SK-N-SH (cell line): Measurements from ENCODE around the gene ZSCAN12. TPM values are rescaled to one million over a fixed set of nuclear protein-coding genes. Genes with fewer than 3 reads are reported as not detected.
"Not testable (repeated sequence)": the region's sequence is repeated elsewhere in the genome, so short reads cannot be mapped to it uniquely, and the experiment has no call there.

ENCODE experiments used
- CTCF ChIA-PET: fragments of 300-600, 350-600 bp; formaldehyde crosslinking; extraction: SDS; loops from one replicate; lab custom pipeline; 2021; lab: Yijun Ruan, JAX
- POLR2A ChIA-PET: fragments of 350-600 bp; sonication (Branson Sonifier 250); formaldehyde crosslinking; extraction: SDS; loops from one replicate; lab custom pipeline; 2020; ENCODE audit warnings: antibody characterized with exemption, inconsistent platforms; lab: Yijun Ruan, JAX
- DNase-seq: peaks from one replicate; pipeline ENCODE4 v3.0.0; 2012
- H2AFZ ChIP-seq: fragments of 200-600 bp; sonication (generic); 2 replicates; pipeline ENCODE4 v1.8.1; 2016; ENCODE audit warnings: antibody characterized with exemption, mild to moderate bottlenecking, low read depth
- H3F3A ChIP-seq: fragments of 200-600 bp; sonication (generic); replicated peaks from 2 replicates; pipeline ENCODE3; 2016; ENCODE audit warnings: antibody characterized with exemption, mild to moderate bottlenecking; ENCODE audit not compliant: insufficient read depth
- H3K27ac ChIP-seq, 2 experiments: fragments of 200-500 bp in 1 of 2; fragments of 200-600 bp in 1 of 2; sonication (Bioruptor generic) in 1 of 2; sonication (generic), shearing (Covaris generic) in 1 of 2; 2 replicates each; pipeline versions ENCODE4 v1.5.1 to v1.6.1; 2014 to 2016; ENCODE audit warnings: low read depth in 2 of 2, inconsistent platforms in 1 of 2, low read length in 1 of 2, mild to moderate bottlenecking in 1 of 2, mixed read lengths in 1 of 2
- H3K27me3 ChIP-seq: fragments of 200-600 bp; sonication (generic), shearing (Covaris generic); 2 replicates; pipeline ENCODE4 v1.6.1; 2016; ENCODE audit warnings: mixed run types; ENCODE audit not compliant: insufficient read depth
- H3K36me3 ChIP-seq, 2 experiments: fragments of 200-500 bp in 1 of 2; fragments of 200-600 bp in 1 of 2; sonication (Bioruptor generic) in 1 of 2; sonication (generic) in 1 of 2; replicated peaks in 1 of 2; 2 replicates each; pipeline versions ENCODE3 to v1.5.1; 2014 to 2016; ENCODE audit warnings: low read length in 1 of 2, mild to moderate bottlenecking in 1 of 2; ENCODE audit not compliant: insufficient read depth in 2 of 2, control insufficient read depth in 1 of 2
- H3K4me1 ChIP-seq, 2 experiments: fragments of 200-500 bp in 1 of 2; fragments of 200-600 bp in 1 of 2; sonication (Bioruptor generic) in 1 of 2; sonication (generic), shearing (Covaris generic) in 1 of 2; 2 replicates each; pipeline versions ENCODE4 v1.5.1 to v1.6.1; 2014 to 2016; ENCODE audit warnings: low read depth in 1 of 2, low read length in 1 of 2, mixed run types in 1 of 2; ENCODE audit not compliant: insufficient read depth in 2 of 2, control insufficient read depth in 1 of 2
- H3K4me2 ChIP-seq: fragments of 200-600 bp; sonication (generic), shearing (Covaris generic); 2 replicates; pipeline ENCODE4 v1.6.1; 2017; ENCODE audit warnings: mixed run types
- H3K4me3 ChIP-seq, 2 experiments: fragments of 200-500 bp in 1 of 2; fragments of 200-600 bp in 1 of 2; sonication (Bioruptor generic) in 1 of 2; sonication (generic), shearing (Covaris generic) in 1 of 2; 2 replicates each; pipeline versions ENCODE4 v1.5.1 to v1.8.1; 2014 to 2016; ENCODE audit warnings: low read depth in 2 of 2, inconsistent platforms in 1 of 2, low read length in 1 of 2, mild to moderate bottlenecking in 1 of 2, mixed read lengths in 1 of 2, moderate library complexity in 1 of 2
- H3K79me2 ChIP-seq: fragments of 200-600 bp; sonication (generic); 2 replicates; pipeline ENCODE4 v1.8.1; 2017; ENCODE audit warnings: mild to moderate bottlenecking; ENCODE audit not compliant: insufficient read depth
- H3K9ac ChIP-seq: fragments of 200-600 bp; sonication (generic); 2 replicates; pipeline ENCODE4 v1.6.1; 2017; ENCODE audit warnings: mixed run types
- H3K9me2 ChIP-seq: fragments of 200-600 bp; sonication (generic); 2 replicates; pipeline ENCODE4 v1.6.1; 2017; ENCODE audit warnings: mixed run types
- H3K9me3 ChIP-seq: fragments of 200-600 bp; sonication (generic); 2 replicates; pipeline ENCODE4 v1.6.1; 2017; ENCODE audit warnings: mixed run types, mild to moderate bottlenecking, moderate library complexity
- H4K20me1 ChIP-seq: fragments of 200-600 bp; sonication (generic); 2 replicates; pipeline ENCODE4 v1.6.1; 2017; ENCODE audit warnings: mild to moderate bottlenecking, mixed run types; ENCODE audit not compliant: insufficient read depth
- ELF1 ChIP-seq: IDR thresholded peaks from 2 replicates; pipeline ENCODE4 v1.4.0; 2012
- EP300 ChIP-seq, 2 experiments: IDR thresholded peaks; 2 replicates each; pipeline versions ENCODE4 v1.4.0 to v1.6.1; 2012; ENCODE audit warnings: borderline replicate concordance in 1 of 2, low read depth in 1 of 2, low read length in 1 of 2
- IRF3 ChIP-seq: fragments of 150-350 bp; IDR thresholded peaks from 2 replicates; pipeline ENCODE4 v1.6.1; 2016; ENCODE audit warnings: mild to moderate bottlenecking, low read depth, low read length
- MEF2A ChIP-seq: IDR thresholded peaks from 2 replicates; pipeline ENCODE4 v1.4.0; 2012; ENCODE audit warnings: low read depth, borderline replicate concordance
- NFIC ChIP-seq: IDR thresholded peaks from 2 replicates; pipeline ENCODE4 v1.4.0; 2012; ENCODE audit warnings: borderline replicate concordance
- NRF1 ChIP-seq: IDR thresholded peaks from 2 replicates; pipeline ENCODE4 v1.6.1; 2012; ENCODE audit warnings: low read depth, mild to moderate bottlenecking, low read length
- POLR2AphosphoS5 ChIP-seq: IDR thresholded peaks from 2 replicates; pipeline ENCODE4 v1.6.1; 2012; ENCODE audit warnings: low read depth, low read length
- RCOR1 ChIP-seq: fragments of 150-350 bp; IDR thresholded peaks from 2 replicates; pipeline ENCODE4 v1.6.1; 2017; ENCODE audit warnings: antibody characterized with exemption, low read length
- RXRA ChIP-seq: IDR thresholded peaks from 2 replicates; pipeline ENCODE4 v1.4.0; 2012; ENCODE audit warnings: low read depth, mild to moderate bottlenecking, borderline replicate concordance
- USF1 ChIP-seq: IDR thresholded peaks from 2 replicates; pipeline ENCODE4 v1.4.0; 2012; ENCODE audit warnings: low read depth, borderline replicate concordance
- USF2 ChIP-seq: fragments of 150-350 bp; IDR thresholded peaks from 2 replicates; pipeline ENCODE4 v1.6.1; 2017; ENCODE audit warnings: antibody characterized with exemption, low read length, low read depth, borderline replicate concordance
- WGBS: methylation state at CpG from one replicate; pipeline ENCODE4 v1.1.6; 2017; ENCODE audit warnings: low lambda C conversion rate; 5-methylcytosine and 5-hydroxymethylcytosine counted together
- polyA plus RNA-seq, 3 experiments: library from polyadenylated mRNA; depleted of rRNA; stranded (reverse); fragments of >200 nt; gene quantifications; 2 replicates each; pipeline ENCODE4 v1.2.3, GENCODE V29; 2012
- TF ChIP-seq, protein P1 (sequence below): fragments of 200-600 bp; sonication (generic); IDR thresholded peaks from 2 replicates; pipeline ENCODE4 v1.6.1; 2017; ENCODE audit warnings: antibody characterized with exemption, mild to moderate bottlenecking, moderate library complexity
- TF ChIP-seq, protein P2 (sequence below): IDR thresholded peaks from 2 replicates; pipeline ENCODE4; 2012

ZSCAN12 gene
- polyA plus RNA-seq, 1 of the 3 experiments (the other 2 are of a cell fraction), result 1.6 TPM

DNA sequence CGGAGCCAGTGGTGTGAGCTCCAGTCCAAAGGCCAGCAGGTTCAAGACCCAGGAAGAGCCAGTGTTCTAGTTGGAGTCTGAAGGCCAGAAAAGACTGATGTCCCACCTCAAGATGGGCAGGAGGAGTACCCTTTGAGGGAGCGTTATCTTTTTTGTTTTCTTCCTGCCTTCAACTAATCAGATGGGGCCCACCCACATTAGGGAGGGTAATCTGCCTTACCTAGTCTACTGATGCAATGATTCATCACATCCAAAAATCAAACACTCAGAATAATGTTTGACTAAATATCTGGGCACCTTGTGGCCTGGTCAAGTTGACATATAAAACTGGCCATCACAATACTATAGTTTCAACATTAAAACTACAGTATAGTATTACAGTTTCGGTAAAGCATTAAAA lies 30.1 kb downstream of the ZSCAN12 start:
- H3K4me2 ChIP-seq, result no peak overlapping the region
- ChIA-PET CTCF (no interaction called here), POLR2A (no interaction called here)
- no peaks in the 10 kb centered on the region for H3K9me2 ChIP-seq
- no peaks in the 10 kb centered on the region for H3K79me2 ChIP-seq
- WGBS, result 95% methylated on average over 3 of the region's 3 CpGs
- H3K27ac ChIP-seq, result no peak overlapping the region
- no peak for DNase-seq
- no peak overlapping the region for H3K4me3 ChIP-seq
- no peak overlapping the region for H2AFZ ChIP-seq
- no peaks in the 10 kb centered on the region for H3K9me3 ChIP-seq
- no peaks in the 10 kb centered on the region for H4K20me1 ChIP-seq
- peaks cover 11% of the 10 kb centered on the region in 2 experiments for H3K36me3 ChIP-seq
- H3K27me3 ChIP-seq, result no peaks in the 10 kb centered on the region
- TF ChIP-seq USF1 (no peak), EP300 (IDR thresholded peaks at IDR 0.05; ENCODE audit: borderline replicate concordance in 1 of 2, low read depth in 1 of 2, low read length in 1 of 2) (no peak), IRF3 (no peak), MEF2A (no peak), NFIC (no peak), RCOR1 (no peak)
- TF ChIP-seq, protein P1, sequence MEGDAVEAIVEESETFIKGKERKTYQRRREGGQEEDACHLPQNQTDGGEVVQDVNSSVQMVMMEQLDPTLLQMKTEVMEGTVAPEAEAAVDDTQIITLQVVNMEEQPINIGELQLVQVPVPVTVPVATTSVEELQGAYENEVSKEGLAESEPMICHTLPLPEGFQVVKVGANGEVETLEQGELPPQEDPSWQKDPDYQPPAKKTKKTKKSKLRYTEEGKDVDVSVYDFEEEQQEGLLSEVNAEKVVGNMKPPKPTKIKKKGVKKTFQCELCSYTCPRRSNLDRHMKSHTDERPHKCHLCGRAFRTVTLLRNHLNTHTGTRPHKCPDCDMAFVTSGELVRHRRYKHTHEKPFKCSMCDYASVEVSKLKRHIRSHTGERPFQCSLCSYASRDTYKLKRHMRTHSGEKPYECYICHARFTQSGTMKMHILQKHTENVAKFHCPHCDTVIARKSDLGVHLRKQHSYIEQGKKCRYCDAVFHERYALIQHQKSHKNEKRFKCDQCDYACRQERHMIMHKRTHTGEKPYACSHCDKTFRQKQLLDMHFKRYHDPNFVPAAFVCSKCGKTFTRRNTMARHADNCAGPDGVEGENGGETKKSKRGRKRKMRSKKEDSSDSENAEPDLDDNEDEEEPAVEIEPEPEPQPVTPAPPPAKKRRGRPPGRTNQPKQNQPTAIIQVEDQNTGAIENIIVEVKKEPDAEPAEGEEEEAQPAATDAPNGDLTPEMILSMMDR, result no peak
- TF ChIP-seq, protein P2, sequence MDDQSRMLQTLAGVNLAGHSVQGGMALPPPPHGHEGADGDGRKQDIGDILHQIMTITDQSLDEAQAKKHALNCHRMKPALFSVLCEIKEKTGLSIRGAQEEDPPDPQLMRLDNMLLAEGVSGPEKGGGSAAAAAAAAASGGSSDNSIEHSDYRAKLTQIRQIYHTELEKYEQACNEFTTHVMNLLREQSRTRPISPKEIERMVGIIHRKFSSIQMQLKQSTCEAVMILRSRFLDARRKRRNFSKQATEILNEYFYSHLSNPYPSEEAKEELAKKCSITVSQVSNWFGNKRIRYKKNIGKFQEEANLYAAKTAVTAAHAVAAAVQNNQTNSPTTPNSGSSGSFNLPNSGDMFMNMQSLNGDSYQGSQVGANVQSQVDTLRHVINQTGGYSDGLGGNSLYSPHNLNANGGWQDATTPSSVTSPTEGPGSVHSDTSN, result no peak
- TF ChIP-seq, all 33 proteins: peak for 0
- no peaks in the 10 kb centered on the region for H3K4me1 ChIP-seq
- H3F3A ChIP-seq, result peaks cover 8% of the 10 kb centered on the region
- H3K9ac ChIP-seq, result no peak overlapping the region

GRCh38 chr6:28368522-28368921 lies 31.0 kb downstream of the ZSCAN12 start:
- Histone ChIP-seq H3K9ac (no peak overlapping the region), H3K4me1 (no peaks in the 10 kb centered on the region), H3K9me2 (no peaks in the 10 kb centered on the region), H2AFZ (no peak overlapping the region), H3F3A (peaks cover 8% of the 10 kb centered on the region), H3K36me3 (peaks cover 11% of the 10 kb centered on the region in 2 experiments), H3K27ac (no peak overlapping the region), H4K20me1 (no peaks in the 10 kb centered on the region), H3K9me3 (no peaks in the 10 kb centered on the region), H3K79me2 (no peaks in the 10 kb centered on the region), H3K4me2 (no peak overlapping the region), H3K27me3 (no peaks in the 10 kb centered on the region), H3K4me3 (no peak overlapping the region)
- no peak for TF ChIP-seq RXRA
- TF ChIP-seq POLR2AphosphoS5, result no peak
- no peak for TF ChIP-seq MEF2A
- no peak for TF ChIP-seq ELF1
- no peak for TF ChIP-seq EP300 (IDR thresholded peaks at IDR 0.05; ENCODE audit: borderline replicate concordance in 1 of 2, low read depth in 1 of 2, low read length in 1 of 2)
- no peak for TF ChIP-seq USF2
- no peak for TF ChIP-seq NRF1
- CTCF ChIA-PET, result no interaction called here
- no peak for DNase-seq
- POLR2A ChIA-PET, result no interaction called here
- WGBS, result 89% methylated on average over 4 of the region's 4 CpGs

- H3F3A ChIP-seq, DNase-seq, H3K79me2 ChIP-seq, H3K4me2 ChIP-seq, H3K27ac ChIP-seq, H3K27me3 ChIP-seq, H3K9me3 ChIP-seq, H4K20me1 ChIP-seq, H3K9ac ChIP-seq, POLR2A ChIA-PET, H3K9me2 ChIP-seq, H2AFZ ChIP-seq, H3K4me1 ChIP-seq, H3K4me3 ChIP-seq: not testable (repeated sequence)
- WGBS, result 92% methylated on average over 4 of the region's 4 CpGs
- H3K36me3 ChIP-seq, result peaks cover 18 to 29% of the 10 kb centered on the region in 2 experiments
- CTCF ChIA-PET, result interaction anchor here (1.1 to 1.8 kb wide), 2 partner anchors 8 to 10 kb away, joined by 3 to 12 read pairs; no protein-coding TSS in a partner anchor
Observed at GRCh38 chr6:28365590-28365989, 34.0 kb downstream of the ZSCAN12 start.
